LNCAP (cell line): ENCODE data around the gene RAB4B.

Experiments
- TF ChIP-seq, protein P1 (sequence below): fragments of 450-650 bp; IDR thresholded peaks from 2 replicates; pipeline ENCODE4 v1.5.1; 2017; ENCODE audit warnings: mild to moderate bottlenecking

Gene RAB4B

DNA sequence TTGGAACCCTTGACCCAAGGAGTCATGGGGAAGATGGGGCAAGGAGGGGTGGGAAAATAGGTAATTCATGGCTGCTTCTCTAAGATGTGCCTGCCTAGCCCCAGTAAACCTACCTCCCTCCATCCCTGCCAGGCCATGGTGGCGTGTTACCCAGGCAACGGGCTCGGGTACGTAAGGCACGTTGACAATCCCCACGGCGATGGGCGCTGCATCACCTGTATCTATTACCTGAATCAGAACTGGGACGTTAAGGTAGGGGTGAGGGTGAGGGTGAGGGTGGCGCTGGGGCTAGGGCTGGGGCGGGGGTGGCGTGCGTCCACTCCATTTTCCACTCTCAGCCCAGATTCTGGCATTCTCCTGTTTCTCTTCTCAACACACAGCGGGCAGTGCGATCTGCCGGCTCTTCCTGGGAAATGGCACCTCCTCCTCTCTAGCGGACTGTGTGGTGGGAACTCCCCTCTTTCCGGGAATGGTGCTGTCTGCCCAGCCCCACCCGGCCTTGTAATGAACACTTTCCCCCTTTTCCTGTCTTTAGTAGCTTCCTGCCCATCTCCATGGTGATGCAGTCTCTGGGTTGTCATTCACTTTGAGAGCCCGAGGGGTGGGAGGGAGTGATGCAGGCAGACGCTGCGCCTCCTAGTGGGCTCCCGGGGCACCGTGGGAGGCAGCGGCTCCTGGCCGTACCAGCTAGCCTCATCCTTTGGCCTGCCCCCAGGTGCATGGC, 28.5 kb downstream of the RAB4B start:
- TF ChIP-seq, protein P1, sequence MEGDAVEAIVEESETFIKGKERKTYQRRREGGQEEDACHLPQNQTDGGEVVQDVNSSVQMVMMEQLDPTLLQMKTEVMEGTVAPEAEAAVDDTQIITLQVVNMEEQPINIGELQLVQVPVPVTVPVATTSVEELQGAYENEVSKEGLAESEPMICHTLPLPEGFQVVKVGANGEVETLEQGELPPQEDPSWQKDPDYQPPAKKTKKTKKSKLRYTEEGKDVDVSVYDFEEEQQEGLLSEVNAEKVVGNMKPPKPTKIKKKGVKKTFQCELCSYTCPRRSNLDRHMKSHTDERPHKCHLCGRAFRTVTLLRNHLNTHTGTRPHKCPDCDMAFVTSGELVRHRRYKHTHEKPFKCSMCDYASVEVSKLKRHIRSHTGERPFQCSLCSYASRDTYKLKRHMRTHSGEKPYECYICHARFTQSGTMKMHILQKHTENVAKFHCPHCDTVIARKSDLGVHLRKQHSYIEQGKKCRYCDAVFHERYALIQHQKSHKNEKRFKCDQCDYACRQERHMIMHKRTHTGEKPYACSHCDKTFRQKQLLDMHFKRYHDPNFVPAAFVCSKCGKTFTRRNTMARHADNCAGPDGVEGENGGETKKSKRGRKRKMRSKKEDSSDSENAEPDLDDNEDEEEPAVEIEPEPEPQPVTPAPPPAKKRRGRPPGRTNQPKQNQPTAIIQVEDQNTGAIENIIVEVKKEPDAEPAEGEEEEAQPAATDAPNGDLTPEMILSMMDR = no peak

DNA sequence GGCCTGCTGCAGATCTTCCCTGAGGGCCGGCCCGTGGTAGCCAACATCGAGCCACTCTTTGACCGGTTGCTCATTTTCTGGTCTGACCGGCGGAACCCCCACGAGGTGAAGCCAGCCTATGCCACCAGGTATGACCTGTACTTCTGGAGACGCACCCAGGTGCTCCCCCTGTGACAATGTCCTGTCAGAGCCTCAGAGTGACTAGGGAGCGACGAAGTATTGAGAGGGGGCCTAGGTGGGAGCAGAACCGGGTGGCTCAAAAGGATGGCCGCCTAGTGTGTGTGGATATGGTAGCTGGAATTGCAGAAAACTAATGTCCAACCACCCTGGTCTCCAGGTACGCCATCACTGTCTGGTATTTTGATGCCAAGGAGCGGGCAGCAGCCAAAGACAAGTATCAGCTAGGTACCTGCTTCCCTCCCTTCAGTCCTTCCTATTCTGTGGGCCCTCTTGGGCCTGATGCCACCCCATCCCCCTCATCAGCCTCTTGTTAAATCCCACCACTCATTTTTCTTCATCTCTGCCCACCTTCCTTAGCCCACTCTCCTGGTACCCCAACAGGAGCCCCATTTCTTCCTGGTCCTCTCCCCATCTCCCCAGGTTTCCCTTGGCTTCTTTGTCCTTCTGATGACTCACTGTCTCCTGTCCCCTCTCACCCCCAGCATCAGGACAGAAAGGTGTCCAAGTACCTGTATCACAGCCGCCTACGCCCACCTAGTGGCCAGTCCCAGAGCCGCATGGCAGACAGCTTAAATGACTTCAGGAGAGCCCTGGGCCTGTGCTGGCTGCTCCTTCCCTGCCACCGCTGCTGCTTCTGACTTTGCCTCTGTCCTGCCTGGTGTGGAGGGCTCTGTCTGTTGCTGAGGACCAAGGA, 29.3 kb downstream of the RAB4B start:
- TF ChIP-seq, protein P1 = no peak

DNA sequence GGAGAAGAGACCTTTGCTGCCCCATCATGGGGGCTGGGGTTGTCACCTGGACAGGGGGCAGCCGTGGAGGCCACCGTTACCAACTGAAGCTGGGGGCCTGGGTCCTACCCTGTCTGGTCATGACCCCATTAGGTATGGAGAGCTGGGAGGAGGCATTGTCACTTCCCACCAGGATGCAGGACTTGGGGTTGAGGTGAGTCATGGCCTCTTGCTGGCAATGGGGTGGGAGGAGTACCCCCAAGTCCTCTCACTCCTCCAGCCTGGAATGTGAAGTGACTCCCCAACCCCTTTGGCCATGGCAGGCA, 29.9 kb downstream of the RAB4B start:
- TF ChIP-seq, protein P1 = no peak

DNA sequence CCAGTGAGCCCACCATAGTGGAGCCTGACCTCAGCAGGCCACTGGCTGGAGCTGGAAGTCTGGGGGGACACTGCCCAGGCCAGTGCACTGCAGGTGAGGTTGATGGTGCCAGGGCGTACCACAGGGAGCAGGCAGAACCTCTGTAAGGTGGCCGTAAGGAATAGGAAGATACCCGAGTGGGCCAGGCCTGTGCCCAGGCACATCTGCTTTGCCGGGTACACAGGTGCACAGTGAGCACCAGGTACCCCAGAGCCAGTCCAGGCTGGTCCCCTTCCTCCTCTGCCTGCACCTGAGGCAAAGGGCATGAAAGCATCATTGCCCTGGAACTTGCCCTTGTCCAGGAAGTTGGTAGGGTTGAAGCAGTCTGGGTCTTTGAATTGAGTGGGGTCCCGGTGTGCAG, 30.4 kb downstream of the RAB4B start:
- TF ChIP-seq, protein P1 = no peak

DNA sequence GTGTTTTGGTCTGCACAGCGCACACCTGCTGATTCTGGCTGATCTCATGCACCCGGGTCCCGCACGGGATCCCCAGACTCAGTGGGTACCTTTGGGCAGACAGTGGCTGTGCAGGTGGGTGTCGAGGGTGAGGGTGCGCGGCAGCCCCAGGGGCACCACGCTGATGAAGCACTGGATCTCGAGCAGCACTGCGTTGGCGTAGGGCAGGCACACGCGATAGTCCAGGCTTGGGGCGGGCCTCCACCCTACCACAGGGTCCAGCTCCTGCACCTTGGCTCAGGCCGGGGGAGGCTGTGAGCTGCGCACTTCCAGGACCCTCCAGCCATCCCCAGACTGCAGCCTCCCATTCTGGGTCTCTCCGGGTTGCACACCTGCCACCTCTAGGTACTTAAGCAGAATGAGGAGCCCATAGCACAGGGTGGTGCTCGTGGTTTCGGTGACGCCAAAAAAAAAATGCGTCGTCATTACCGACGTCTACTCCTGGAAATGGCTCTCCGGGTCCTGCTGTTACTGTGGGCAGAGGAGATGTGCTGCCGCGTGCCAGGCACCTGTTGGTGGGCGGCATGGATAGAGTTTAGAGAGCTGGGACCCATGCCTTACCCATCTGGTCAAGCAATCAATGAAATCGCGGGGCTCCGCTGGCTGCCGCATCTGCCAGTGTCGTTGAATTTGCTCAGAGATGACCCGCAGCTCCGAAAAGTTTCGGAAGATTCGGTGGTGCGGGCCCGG, 31.5 kb downstream of the RAB4B start:
- TF ChIP-seq, protein P1 = no peak

DNA sequence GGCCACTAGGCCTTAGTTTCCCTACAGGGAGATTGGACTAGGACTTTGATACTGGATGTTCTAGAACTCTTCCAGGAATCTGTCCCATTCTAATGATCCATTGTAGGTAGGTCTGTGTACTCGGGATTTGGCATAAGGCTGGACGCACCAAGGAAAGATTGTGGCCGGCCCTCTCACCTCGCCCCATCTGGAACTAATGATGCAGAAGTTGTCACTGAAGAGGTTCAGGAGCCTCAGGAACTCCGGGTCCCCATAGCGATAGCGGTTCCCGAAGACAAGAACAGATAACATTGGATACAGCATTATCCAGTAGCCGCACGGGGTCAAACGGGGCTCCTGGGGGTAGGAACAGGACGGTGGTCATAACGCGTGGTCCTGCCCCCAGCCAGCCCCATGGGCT, 32.1 kb downstream of the RAB4B start:
- TF ChIP-seq, protein P1 = no peak

DNA sequence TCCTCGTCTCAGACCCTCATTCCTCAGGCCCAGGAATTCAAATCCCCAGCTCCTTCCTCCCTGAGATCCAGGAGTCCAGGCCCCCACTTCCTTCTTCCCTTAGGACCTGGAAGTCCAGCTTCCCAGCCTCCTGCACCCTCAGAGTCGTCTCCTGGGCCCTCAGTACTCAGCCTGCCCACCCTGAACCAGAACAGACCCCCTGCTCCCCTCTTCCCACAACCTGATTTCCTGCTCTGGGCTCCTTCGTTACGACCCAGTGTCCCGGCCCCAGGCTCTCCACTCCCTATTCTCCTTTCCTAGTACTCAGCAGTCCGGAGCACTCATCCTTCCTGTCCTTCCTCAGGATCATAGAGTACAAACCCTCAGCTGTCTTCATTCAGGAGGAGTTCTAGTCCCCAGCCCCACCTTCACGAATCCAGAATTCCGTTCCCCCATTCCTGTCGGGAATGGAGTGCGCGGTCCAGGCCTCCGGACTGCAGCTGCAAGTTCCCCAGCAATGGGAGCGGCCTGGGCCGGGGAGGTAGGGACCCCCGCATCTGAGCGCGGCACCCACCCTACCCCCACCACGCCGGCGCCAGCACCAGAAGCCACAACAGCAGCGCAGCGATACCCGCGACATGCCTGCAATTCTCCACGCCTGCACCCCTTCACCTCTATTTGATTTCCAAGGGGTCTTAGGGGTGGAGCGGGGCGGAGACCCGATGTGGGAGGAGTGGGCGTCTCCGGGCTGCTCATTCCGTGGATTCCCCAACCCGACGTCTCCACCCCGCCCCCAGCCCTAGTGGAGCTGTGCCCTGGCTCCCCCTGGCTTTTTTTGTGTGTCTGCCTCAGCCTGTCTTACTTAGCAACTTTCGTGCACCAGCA, 33.7 kb downstream of the RAB4B start:
- TF ChIP-seq, protein P1 = no peak
